ENCODE results near the gene RAX.

- no peak for TF ChIP-seq CTCF (IDR thresholded peaks at IDR 0.05)
- TF ChIP-seq TCF7L2 (IDR thresholded peaks at IDR 0.05; ENCODE audit: low read depth, low read length), result no peak
Observed at GRCh38 chr18:59242906-59243305, 30.3 kb downstream of the RAX start.
